ENCODE data around the gene CYB5D1. TPM values are rescaled to one million over a fixed set of nuclear protein-coding genes. Genes with fewer than 3 reads are reported as not detected.
A peak's percentile ranks its signal among the peaks of the same experiment; 100 is the strongest.

The CYB5D1 gene
- total RNA-seq, 1 experiment from 2014 or later: 18.0 TPM

- WGBS (ENCODE audit: extremely low coverage, insufficient read length, low lambda C conversion rate): no CpG with 5 or more reads among the region's 11 CpGs
- peak; percentile 28; the same call in 1 of the 3 replicates for TF ChIP-seq CTCF (conservative IDR thresholded peaks at IDR 0.05)
These were observed 31.6 kb downstream of the CYB5D1 start for GRCh38 chr17:7889166-7889955.

More at GRCh38 chr17:7889166-7889955, 31.6 kb downstream of the CYB5D1 start:
- Histone ChIP-seq H3K23me2 (ENCODE audit: insufficient read length, low read depth, low read length, poor library complexity, severe bottlenecking) (peaks cover 28% of the 10 kb centered on the region), H2BK120ac (ENCODE audit: low read depth, low read length, poor library complexity, severe bottlenecking) (no peak overlapping the region), H3K9ac (ENCODE audit: extremely low read depth, insufficient read length, low read length) (no peak overlapping the region), H4K20me1 (ENCODE audit: control insufficient read depth, insufficient read depth, insufficient read length) (no peaks in the 10 kb centered on the region), H3K27ac (ENCODE audit: insufficient read length, low read depth, low read length) (no peak overlapping the region), H4K5ac (ENCODE audit: insufficient read length, low read depth, low read length) (no peak overlapping the region), H3T11ph (ENCODE audit: low read length) (no peak overlapping the region), H3K18ac (ENCODE audit: insufficient read length, low read depth, low read length) (no peak overlapping the region), H3K4me1 (ENCODE audit: insufficient read depth, low read length) (no peaks in the 10 kb centered on the region), H2BK15ac (ENCODE audit: low read depth, low read length) (no peak overlapping the region), H3K4me2 (ENCODE audit: insufficient read depth, insufficient read length, low read length) (no peak overlapping the region), H2AK5ac (ENCODE audit: insufficient read length, low read length) (no peak overlapping the region), H2BK12ac (ENCODE audit: insufficient read length, low read depth, low read length) (no peak overlapping the region), H4K91ac (ENCODE audit: insufficient read length, low read depth, low read length) (no peak overlapping the region), H3K79me2 (ENCODE audit: insufficient read depth, low read length) (no peaks in the 10 kb centered on the region), H3K9me3 (ENCODE audit: control insufficient read depth, low read depth, low read length) (no peaks in the 10 kb centered on the region), H2BK20ac (ENCODE audit: low read depth, low read length, poor library complexity, severe bottlenecking) (no peak overlapping the region), H2AFZ (ENCODE audit: low read length) (no peak overlapping the region), H3K14ac (ENCODE audit: insufficient read depth, low read length) (no peak overlapping the region; the same call in 1 of the 2 replicates), H3K4ac (ENCODE audit: low read depth, low read length) (no peak overlapping the region), H4K8ac (replicated peaks; ENCODE audit: insufficient read length, low read depth, low read length) (no peak overlapping the region), H3K23ac (ENCODE audit: insufficient read length, low read depth, low read length) (no peak overlapping the region), H3K56ac (ENCODE audit: insufficient read length, low read depth, low read length) (no peak overlapping the region), H3K79me1 (ENCODE audit: insufficient read depth, low read depth, low read length, poor library complexity, severe bottlenecking) (no peaks in the 10 kb centered on the region), H2BK5ac (ENCODE audit: insufficient read length, low read length) (no peak overlapping the region), H3K27me3 (ENCODE audit: insufficient read depth, low read length) (no peaks in the 10 kb centered on the region; the same call in 1 of the 2 replicates)
- H3K9me3 Mint-ChIP-seq: no peaks in the 10 kb centered on the region
- peaks cover 0 to 24% (median 7%) of the 10 kb centered on the region in 3 experiments; a peak in 5 of 7 replicates for H3K36me3 Mint-ChIP-seq (ENCODE audit: insufficient read depth in 1 of 3, low read depth in 3 of 3)
- no peak overlapping the region; a peak in 1 of 5 replicates for H3K4me3 Mint-ChIP-seq
- H3K4me1 Mint-ChIP-seq: peaks cover 0 to 4% of the 10 kb centered on the region in 2 experiments; a peak in 3 of 4 replicates
- no peak overlapping the region for H3K27ac Mint-ChIP-seq
- H3K27me3 Mint-ChIP-seq (ENCODE audit: low read depth): no peaks in the 10 kb centered on the region; the same call in none of the 2 replicates
- DNase-seq: peak; percentile 71
